ENCODE measurements around the gene DBNDD1. TPM values are rescaled to one million over a fixed set of nuclear protein-coding genes. Genes with fewer than 3 reads are reported as not detected.

Gene DBNDD1
- total RNA-seq, 2 experiments from 2014 or later: 0.60 to 0.67 TPM

DNA sequence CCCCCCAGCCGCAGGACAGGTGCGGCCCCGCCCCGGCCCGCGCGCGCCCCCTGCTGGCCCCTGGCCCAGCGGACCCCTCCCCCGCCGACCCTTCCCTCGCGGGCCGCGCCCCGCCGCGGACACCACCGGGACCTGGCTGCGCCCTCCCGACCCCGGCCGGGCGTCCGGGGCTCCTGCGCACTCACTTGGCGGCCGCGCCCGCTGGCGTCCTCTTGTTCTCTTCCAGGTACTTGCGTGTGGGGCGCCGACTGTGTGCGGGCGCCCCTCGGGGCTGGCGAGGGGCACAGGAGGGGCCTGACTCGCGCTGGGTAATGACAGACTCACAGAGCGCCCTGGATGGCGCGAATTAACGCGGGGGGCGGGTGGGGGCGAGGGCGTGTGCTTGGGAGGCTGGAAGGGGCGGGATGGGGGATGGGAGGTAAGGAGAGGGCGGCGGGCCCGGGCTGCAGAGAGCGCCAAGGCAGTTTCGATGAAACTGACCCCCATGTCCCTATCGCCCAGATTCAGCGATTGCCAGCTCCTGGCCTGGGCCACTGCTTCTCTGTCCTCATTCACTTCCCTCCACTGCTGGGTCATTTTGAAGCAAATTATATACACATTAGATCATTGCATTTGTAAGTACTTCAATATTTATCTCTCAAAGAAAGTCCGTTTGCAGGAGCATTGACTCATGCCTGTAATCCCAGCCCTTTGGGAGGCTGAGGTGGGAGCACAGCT, 445 bp upstream of the DBNDD1 start:
- CTCF ChIA-PET: interaction anchor here (0.6 to 1.6 kb wide), 4 partner anchors 20 to 367 kb away, joined by 3 to 5 read pairs (median 4); partner anchors contain the start of gene SPATA2L
- peaks cover 2% of the 10 kb centered on the region for H3K9me3 Mint-ChIP-seq
- H3K4me1 Mint-ChIP-seq (ENCODE audit: low read depth): peaks cover 15% of the 10 kb centered on the region
- peak overlapping the region; percentile 70 for H3K4me3 Mint-ChIP-seq
- peaks cover 2% of the 10 kb centered on the region for H3K36me3 Mint-ChIP-seq (ENCODE audit: low read depth)
- intact Hi-C loops (cut with micrococcal nuclease): loop anchor here (2.0 to 5.0 kb wide), 2 partner anchors 93 to 147 kb away; partner anchors contain the start of gene TCF25
- no peak overlapping the region for H3K27ac Mint-ChIP-seq
- peak; percentile 39 for DNase-seq
- H3K27me3 Mint-ChIP-seq (ENCODE audit: low read depth): peaks cover 3% of the 10 kb centered on the region

DNA sequence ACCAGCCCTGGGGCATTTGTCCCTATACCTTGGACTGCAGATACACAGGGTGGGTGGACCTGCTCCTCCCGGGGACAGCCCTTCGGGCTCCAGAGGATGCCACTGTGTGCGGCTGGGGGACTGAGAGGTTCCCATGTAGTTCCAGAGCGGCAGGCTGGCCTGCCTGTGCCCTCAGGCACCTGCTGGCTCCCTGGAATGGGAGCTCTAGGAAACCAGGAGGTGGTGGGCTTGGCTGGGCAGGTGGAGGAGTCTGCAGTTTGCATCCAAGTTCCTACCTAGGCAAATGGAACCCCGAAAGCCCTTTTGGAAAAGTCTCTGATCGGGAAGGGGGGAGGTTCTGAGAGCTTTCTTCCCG, 982 bp downstream of the DBNDD1 start:
- peaks cover 2% of the 10 kb centered on the region for H3K36me3 Mint-ChIP-seq (ENCODE audit: low read depth)
- H3K27me3 Mint-ChIP-seq (ENCODE audit: low read depth): peaks cover 3% of the 10 kb centered on the region
- intact Hi-C loops (cut with micrococcal nuclease): loop anchor here (2.0 kb wide), 1 partner anchor 91 kb away; no protein-coding TSS in a partner anchor
- CTCF ChIA-PET: interaction anchor here (1.2 kb wide), 1 partner anchor 9 kb away, joined by 3 read pairs; no protein-coding TSS in a partner anchor
- H3K9me3 Mint-ChIP-seq: peaks cover 2% of the 10 kb centered on the region
- H3K4me3 Mint-ChIP-seq: peak overlapping the region; percentile 67
- no peak for DNase-seq
- H3K4me1 Mint-ChIP-seq (ENCODE audit: low read depth): peaks cover 15% of the 10 kb centered on the region
- H3K27ac Mint-ChIP-seq: no peak overlapping the region

GRCh38 chr16:90016339-90016950, 2.8 kb downstream of the DBNDD1 start:
- Mint-ChIP-seq H3K27me3 (ENCODE audit: low read depth) (peaks cover 3% of the 10 kb centered on the region), H3K9me3 (no peaks in the 10 kb centered on the region), H3K4me3 (no peak overlapping the region), H3K4me1 (ENCODE audit: low read depth) (peaks cover 6% of the 10 kb centered on the region), H3K27ac (no peak overlapping the region), H3K36me3 (ENCODE audit: low read depth) (no peaks in the 10 kb centered on the region)
- CTCF ChIA-PET: no interaction called here
- intact Hi-C loops (cut with micrococcal nuclease): no loop called here
- no peak for DNase-seq

DNA sequence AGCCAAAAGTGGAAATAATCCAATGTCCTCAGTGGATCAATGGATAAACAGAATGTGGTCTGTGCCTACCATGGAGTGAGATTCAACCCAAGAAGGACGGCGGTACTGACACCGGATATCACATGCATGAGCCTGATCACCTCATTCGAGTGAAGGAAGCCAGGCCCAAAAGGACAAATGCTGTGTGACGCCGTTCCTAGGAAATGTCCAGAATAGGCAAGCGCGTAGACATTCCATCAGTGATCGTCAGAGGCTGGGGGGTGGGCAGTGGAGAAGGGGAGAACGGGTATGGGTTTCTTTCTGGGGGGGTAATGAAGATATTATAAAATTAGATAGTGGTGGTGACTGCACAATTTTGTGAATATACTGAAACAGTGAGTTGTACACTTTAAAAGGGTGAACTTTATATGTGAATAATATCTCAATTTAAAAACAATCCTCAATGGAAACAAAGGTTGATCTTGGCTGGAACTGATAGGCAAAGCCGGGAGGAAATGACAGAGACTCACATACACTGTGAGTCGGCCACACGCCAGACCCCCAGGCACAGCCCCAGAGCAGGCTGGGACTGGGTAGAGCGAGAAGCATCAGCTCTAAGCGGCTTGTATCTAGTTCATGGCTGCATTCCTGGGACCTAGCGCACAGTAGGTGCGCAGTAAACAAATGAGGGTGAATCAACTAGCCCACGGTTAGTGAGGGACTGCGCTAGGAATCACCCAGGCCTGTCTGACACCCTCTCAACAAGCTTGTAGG, 3.5 kb downstream of the DBNDD1 start:
- Mint-ChIP-seq H3K36me3 (ENCODE audit: low read depth) (no peaks in the 10 kb centered on the region), H3K4me3 (no peak overlapping the region), H3K4me1 (ENCODE audit: low read depth) (peaks cover 8% of the 10 kb centered on the region), H3K9me3 (no peaks in the 10 kb centered on the region), H3K27me3 (ENCODE audit: low read depth) (peaks cover 3% of the 10 kb centered on the region), H3K27ac (no peak overlapping the region)
- DNase-seq: no peak
- intact Hi-C loops (cut with micrococcal nuclease): no loop called here
- CTCF ChIA-PET: no interaction called here

GRCh38 chr16:90012991-90013745, 6.1 kb downstream of the DBNDD1 start:
- DNase-seq: no peak
- Mint-ChIP-seq H3K9me3 (no peaks in the 10 kb centered on the region), H3K27me3 (ENCODE audit: low read depth) (no peaks in the 10 kb centered on the region), H3K36me3 (ENCODE audit: low read depth) (no peaks in the 10 kb centered on the region), H3K4me1 (ENCODE audit: low read depth) (peaks cover 21% of the 10 kb centered on the region), H3K4me3 (no peak overlapping the region), H3K27ac (no peak overlapping the region)
- CTCF ChIA-PET: no interaction called here
- intact Hi-C loops (cut with micrococcal nuclease): no loop called here

- Mint-ChIP-seq H3K4me1 (ENCODE audit: low read depth) (peaks cover 21% of the 10 kb centered on the region), H3K27me3 (ENCODE audit: low read depth) (no peaks in the 10 kb centered on the region), H3K9me3 (no peaks in the 10 kb centered on the region), H3K27ac (no peak overlapping the region), H3K4me3 (no peak overlapping the region), H3K36me3 (ENCODE audit: low read depth) (no peaks in the 10 kb centered on the region)
- intact Hi-C loops (cut with micrococcal nuclease): no loop called here
- DNase-seq: no peak
- CTCF ChIA-PET: no interaction called here
Measured at GRCh38 chr16:90011908-90012501, 7.3 kb downstream of the DBNDD1 start.

- Mint-ChIP-seq H3K4me1 (ENCODE audit: low read depth) (peaks cover 21% of the 10 kb centered on the region), H3K4me3 (no peak overlapping the region), H3K27me3 (ENCODE audit: low read depth) (no peaks in the 10 kb centered on the region), H3K27ac (no peak overlapping the region), H3K36me3 (ENCODE audit: low read depth) (no peaks in the 10 kb centered on the region), H3K9me3 (no peaks in the 10 kb centered on the region)
- intact Hi-C loops (cut with micrococcal nuclease): no loop called here
- CTCF ChIA-PET: no interaction called here
- DNase-seq: no peak
Measured at GRCh38 chr16:90011508-90011819, 7.8 kb downstream of the DBNDD1 start.

- Mint-ChIP-seq H3K27me3 (ENCODE audit: low read depth) (no peaks in the 10 kb centered on the region), H3K9me3 (no peaks in the 10 kb centered on the region), H3K4me3 (no peak overlapping the region), H3K36me3 (ENCODE audit: low read depth) (no peaks in the 10 kb centered on the region), H3K27ac (no peak overlapping the region), H3K4me1 (ENCODE audit: low read depth) (peaks cover 21% of the 10 kb centered on the region)
- no peak for DNase-seq
- CTCF ChIA-PET: no interaction called here
- intact Hi-C loops (cut with micrococcal nuclease): no loop called here
Measured at GRCh38 chr16:90010676-90011507, 8.4 kb downstream of the DBNDD1 start.

DNA sequence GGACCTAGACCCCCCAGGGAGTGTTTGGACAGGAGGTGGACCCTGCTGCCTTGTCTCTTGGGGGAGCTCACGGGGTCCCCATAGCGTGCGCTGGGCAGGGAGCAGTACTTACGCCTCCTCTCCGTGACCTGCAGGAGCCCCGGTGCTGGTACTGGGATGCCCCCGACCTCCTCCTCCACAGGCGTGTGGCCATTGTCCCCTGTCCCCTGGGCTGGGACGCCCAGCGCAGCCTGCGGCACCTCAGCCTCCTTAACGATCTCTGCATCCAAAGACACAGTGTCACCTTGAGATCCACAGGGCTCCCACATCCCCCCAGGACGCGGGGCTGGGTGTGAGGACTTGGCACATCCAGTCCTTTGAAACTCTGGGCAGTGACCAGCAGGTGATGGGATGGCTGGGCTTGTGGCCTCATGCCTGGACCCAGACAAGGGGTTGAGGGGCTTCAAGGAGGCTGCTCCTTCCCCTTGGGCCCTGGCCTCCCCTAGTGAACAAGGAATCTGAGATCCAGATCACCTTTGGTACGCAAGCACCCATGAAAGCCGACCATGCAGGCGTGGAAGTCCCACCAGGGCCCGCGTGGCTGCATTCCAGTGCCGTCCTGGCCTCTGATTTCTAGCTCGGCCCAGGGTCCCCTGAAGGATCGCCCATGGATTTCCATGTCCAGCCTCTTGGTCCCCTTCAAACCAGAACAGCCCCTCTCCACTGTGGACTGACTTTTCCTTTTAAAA, 9.9 kb downstream of the DBNDD1 start:
- DNase-seq: no peak
- peak overlapping the region; percentile 59 for H3K4me3 Mint-ChIP-seq
- intact Hi-C loops (cut with micrococcal nuclease): no loop called here
- CTCF ChIA-PET: interaction anchor here (1.1 kb wide), 1 partner anchor 9 kb away, joined by 3 read pairs; no protein-coding TSS in a partner anchor
- H3K4me1 Mint-ChIP-seq (ENCODE audit: low read depth): peaks cover 21% of the 10 kb centered on the region
- H3K27me3 Mint-ChIP-seq (ENCODE audit: low read depth): no peaks in the 10 kb centered on the region
- no peaks in the 10 kb centered on the region for H3K9me3 Mint-ChIP-seq
- H3K36me3 Mint-ChIP-seq (ENCODE audit: low read depth): no peaks in the 10 kb centered on the region
- H3K27ac Mint-ChIP-seq: no peak overlapping the region

- no peaks in the 10 kb centered on the region for H3K36me3 Mint-ChIP-seq (ENCODE audit: low read depth)
- peaks cover 21% of the 10 kb centered on the region for H3K4me1 Mint-ChIP-seq (ENCODE audit: low read depth)
- peak overlapping the region; percentile 59 for H3K4me3 Mint-ChIP-seq
- intact Hi-C loops (cut with micrococcal nuclease): no loop called here
- CTCF ChIA-PET: interaction anchor here (1.1 kb wide), 1 partner anchor 10 kb away, joined by 3 read pairs; no protein-coding TSS in a partner anchor
- H3K27ac Mint-ChIP-seq: no peak overlapping the region
- H3K27me3 Mint-ChIP-seq (ENCODE audit: low read depth): no peaks in the 10 kb centered on the region
- no peaks in the 10 kb centered on the region for H3K9me3 Mint-ChIP-seq
- DNase-seq: peak; percentile 78
Measured at GRCh38 chr16:90008708-90009145, 10.5 kb downstream of the DBNDD1 start.

Measured in activated naive CD4-positive, alpha-beta T cell treated with anti-CD3 and anti-CD28 coated beads for 36 hours (primary cell).